Endometrium (tissue), 2 donors: ENCODE data around the gene SLX4IP.
A peak's percentile ranks its signal among the peaks of the same experiment; 100 is the strongest.

ENCODE experiments used
- FAIRE-seq: peaks from 2 replicates; lab custom pipeline; 2012; peaks lifted over from hg19 to GRCh38; lab: Jason Lieb, UNC
- donor health status: control.
- donor health status: control.

SLX4IP gene

DNA sequence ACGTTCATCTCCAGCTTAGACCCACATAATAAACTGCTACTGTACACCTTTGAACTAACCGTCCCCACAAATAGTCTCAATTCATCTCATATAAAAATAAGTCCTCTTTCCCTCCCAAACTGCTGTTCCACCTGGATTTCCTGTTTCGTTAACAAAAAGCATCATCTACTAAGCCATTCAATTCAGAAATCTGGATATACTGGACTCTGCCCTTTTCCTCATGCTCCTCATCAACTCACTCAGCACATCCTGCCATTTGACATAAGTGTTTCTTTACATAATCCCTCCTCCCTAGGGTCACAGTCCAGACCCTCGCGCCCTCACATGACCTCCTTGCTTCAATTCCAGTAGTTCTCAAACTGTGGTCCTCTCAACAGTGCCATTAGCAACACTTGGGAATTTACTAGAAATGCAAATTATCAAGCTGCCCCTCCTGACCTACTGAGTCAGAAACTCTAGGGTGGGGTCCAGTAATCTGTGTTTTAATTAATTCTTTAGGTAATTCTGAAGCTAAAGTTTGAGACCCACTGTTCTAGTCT lies 5.6 kb upstream of the SLX4IP start:
- FAIRE-seq, result no peak

DNA sequence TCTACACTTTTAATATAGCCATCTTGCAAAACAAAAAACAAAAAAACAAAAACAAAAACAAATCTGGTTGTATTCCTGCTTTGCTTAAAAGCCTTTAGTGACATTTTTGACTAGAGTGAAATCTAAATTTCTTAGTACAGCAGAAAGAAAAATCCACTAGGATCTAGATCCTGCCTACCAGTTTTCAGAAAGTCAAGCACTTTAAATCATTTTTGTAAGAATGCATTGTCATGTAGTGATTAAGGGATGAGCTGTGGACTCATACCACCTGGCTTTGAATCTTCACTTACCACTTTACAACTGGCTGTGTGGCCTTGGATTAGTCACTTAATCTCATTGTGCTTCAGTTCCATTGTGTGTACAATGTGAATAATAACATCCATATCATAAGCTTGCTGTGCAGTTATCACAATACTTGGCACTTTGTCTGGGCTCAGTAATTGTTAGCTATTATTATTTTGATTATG lies 5.1 kb upstream of the SLX4IP start:
- FAIRE-seq, result no peak

DNA sequence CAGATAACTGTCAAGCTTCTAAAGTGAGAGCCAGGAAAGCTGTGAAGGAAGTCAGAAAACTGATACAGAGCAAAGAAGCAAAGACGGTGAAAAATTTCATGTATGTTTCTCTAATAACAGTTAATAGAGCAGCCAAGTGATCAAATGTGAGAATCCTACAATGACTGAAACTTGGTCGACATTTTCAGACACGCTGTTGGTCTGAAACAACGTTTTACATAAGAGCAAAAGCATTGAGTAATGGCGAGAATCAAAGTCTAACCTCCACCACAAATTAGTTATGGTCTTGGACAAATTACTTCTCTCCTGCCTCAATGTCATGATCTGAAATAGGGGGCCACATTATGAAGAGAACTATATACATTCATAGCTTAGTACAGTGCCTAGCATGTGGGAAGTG lies 4.4 kb upstream of the SLX4IP start:
- FAIRE-seq, result no peak

DNA sequence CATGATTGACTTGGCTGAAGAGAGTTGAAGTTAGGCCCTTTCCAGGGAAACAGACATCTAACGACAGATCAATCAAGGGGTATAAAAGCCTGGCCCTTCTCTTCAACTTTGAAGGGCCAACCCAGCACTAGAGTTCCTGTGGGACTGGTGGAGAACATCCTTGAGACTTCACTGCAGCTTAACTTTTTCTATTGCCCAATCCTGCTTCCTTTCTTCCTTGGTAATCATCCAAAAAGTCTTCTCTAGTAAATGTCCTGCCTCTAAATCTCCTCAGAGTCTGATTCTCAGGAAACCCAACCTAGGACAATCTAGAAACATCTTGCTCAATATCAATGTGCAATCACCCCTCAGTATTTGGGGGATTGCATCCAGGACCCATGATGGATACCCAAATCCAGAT lies 3.0 kb upstream of the SLX4IP start:
- FAIRE-seq, result no peak

DNA sequence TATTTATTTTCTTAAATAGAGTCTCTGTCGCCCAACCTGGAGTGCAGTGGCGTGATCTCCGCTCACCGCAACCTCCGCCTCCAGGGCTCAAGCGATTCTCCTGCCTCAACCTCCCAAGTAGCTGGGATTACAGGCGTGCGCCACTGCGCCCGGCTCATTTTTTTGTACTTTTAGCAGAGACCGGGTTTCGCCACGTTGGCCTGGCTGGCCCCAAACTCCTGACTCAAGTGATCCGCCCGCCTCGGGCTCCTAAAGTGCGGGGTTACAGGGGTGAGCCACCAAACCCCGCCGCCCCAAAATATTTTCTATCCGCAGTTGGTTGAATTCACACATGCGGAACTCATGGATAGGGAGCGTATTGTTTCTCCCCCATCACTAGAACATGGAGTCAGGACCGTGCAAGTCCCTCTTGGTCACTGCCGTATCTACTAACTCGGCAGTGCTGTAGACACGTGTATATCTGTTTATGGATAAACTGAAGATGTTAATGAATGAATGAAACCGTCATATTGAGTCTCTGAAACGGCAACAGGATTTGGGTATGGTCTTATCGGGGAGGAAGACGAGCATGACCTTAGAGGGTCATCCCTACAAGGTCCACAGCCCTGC lies 2.0 kb upstream of the SLX4IP start:
- FAIRE-seq, result no peak

DNA sequence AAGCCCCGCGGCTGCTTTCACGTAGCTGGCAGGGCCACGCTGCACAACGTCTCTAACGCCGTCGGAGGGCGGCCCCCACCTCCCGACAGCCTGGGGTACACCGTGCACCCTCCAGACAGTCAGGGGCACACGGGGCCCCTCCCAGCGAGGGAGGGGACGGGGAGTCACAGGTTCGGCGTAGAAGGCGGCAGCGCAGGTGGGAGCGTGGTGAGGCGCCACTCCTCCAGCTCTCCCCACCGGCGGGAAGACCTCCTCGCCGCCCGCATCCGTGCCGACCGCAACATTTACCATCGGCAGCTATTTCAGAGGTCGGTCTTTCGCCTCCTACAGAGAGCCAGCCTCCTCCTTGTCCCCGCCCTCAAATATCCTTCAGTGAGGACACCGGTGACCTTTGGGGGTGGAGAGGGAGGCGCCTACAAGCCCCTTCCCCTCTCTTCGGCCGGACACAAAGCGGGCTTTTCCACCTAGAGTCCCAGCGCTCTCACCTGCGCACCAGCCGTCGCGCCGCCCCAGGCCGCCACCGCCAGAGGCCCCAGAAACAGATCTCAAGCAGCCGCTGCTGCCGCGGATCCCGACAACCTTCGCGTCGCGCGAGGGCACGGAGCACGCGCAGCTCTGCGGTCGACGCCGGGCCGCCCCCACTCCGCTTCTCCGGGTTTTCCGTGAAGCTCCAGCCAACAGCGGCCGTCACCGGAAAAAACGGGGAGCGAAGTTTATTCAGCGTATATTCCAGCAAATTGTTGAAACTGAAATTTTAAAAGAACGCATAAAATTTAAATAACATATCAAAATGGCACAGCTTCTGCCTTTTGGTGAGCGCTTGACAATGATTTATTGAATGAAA lies 1.3 kb upstream of the SLX4IP start, which contains the start of gene MKKS:
MKKS (minus strand) TSS at position 600 of the 844 bp plus-strand sequence. CDS start 20,708 bp downstream, outside the sequence.
- FAIRE-seq, result no peak

DNA sequence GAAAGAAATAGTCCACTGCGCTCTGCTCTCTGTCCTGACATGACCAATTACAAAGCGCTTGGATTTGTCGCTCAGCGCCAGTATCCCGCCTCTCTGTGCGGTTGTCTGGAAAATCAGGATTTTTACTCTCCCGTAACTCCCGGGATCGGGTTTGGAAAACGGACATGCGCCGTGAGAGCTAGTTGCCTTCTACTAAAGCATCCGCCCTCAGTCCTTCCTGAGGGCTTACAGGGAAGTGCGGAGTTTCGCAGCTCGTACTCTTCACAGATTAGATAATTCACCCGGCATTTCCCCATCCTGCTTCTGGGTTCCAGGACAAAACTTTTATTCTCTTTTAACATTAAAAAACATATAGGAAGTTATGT lies 656 bp upstream of the SLX4IP start:
- FAIRE-seq, result peak; percentile 81

DNA sequence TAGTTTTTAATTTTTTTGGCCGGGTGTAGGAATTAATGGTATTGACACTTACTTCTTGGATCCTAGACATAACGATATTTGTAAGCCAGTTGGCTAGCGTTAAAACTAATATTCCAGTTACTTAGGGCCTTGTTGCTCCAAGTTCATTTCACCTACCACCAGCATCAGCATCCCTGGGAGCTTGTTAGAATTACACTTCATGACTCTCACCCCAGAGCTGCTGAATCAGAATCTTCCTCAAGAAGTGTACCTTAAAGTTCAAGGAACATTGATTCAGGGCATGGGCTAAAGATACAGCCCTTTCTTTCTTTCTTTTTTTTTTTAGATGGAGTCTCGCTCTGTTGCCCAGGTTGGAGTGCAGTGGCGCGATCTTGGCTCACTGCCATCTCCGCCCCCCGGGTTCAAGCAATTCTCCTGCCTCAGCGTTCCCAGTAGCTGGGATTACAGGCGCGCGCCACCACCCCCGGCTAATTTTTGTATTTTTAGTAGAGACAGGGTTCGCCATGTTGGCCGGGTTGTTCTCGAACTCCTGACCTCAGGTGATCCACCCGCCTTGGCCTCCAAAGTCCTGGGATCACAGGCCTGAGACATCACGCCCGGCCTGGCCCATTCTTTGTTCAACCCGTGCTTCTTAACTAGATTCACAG lies 1.1 kb downstream of the SLX4IP start:
- FAIRE-seq, result no peak

DNA sequence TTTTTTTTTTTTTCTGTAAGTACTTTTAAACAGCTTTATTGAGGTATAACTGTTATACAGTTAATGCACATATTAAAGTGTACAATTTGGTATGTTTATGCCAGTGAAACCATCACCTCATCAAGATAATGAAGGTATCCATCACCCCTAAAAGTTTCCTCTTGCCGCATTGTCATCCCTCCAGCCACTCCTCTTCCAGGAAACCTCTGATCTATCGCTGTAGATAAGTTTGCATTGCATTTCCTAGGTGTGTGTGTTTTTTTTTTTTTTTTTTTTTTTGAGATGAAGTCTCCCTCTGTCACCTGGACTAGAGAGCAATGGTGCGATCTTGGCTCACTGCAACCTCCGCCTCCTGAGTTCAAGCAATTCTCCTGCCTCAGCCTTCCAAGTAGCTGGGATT lies 3.1 kb downstream of the SLX4IP start:
- no peak for FAIRE-seq

DNA sequence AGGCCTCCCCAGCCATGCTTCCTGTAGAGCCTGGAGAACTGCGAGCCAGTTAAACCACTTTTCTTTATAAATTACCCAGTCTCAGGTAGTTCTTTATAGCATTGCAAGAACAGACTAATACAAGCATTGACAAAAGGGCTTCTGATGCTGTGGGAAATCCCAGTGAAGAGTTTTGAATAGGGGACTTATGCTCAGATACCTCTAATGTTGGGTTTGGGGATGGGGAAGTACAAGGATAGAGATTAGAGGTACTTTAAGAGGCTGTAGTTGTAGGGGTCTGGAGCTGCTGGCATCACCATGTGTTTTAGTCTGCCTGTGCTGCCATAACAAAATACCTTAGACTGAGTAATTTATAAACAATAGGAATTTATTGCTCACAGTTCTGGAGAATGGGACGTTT lies 8.8 kb downstream of the SLX4IP start:
- FAIRE-seq, result no peak

DNA sequence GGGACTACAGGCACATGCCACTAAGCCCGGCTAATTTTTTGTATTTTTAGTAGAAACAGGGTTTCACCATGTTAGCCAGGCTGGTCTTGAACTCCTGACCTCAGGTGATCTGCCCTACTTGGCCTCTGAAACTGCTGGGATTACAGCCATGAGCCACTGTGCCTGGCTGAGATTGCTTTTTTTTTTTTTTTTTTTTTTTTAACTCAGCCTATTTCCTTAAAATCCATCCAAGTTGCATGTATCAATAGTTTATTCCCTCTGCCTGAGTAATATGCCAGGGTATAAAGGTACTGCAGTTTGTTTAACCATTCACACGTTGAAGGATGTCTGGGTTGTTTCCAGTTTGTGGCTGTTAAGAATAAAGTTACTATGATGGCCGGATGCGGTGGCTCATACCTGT lies 10.7 kb downstream of the SLX4IP start:
- no peak for FAIRE-seq

DNA sequence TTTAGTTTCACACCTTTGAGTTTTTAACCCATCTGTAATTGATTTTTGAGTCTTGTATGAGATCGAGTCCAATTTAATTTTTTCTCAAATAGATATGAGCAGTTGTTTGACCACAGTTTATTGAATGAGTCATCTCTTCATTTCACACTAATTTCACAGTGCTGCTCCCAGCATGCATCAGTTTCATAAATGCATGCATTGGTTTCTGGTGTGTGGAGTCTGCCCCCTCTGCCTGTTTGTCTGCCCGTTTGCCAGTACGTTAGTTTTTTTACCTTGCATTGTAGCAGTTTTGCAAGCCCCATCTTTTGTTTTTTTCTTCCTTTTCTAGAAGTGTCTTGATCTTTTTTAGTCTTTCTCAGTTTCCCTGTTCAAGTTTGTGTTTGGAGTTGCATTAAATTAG lies 11.9 kb downstream of the SLX4IP start:
- FAIRE-seq, result no peak

DNA sequence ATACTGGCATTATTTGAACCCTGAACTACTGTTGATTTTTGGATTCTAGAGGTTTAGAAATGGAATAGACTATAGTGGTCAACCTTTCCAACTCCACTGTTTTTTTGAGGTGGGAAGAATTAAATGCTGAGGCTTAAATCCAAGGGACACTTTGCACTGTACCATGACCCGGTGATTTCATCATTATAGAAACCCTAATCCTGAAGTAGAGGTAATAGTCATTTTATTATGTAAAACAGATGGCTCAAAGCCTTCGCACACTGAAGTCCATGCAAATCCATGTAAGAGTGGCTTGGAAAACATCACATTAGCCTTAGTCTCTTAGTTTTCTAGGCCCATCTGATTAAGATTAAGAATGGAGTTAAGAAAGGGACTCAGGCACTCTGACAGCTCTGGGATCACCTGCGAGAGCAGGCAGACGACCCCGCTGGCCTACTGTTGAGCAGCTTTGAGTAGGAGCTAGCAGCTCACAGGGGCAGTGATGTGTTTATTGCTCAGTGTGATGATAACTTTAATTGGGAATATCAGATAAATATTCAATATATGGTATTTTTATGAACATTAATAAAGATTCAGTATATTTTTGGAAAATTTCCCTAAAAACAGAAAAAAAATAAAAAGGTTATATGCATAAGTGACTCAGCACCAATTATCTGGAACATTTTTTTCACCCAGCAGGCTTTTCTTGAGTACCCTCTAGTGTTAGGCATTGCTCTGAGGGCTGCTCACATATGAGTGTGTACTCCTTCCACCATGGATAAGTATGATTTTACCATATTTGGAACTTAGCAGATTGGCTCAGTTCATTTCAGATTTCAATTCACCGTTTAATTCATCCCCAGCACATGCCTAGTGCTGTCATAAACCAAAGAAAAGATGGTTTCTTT lies 13.4 kb downstream of the SLX4IP start:
- no peak for FAIRE-seq

DNA sequence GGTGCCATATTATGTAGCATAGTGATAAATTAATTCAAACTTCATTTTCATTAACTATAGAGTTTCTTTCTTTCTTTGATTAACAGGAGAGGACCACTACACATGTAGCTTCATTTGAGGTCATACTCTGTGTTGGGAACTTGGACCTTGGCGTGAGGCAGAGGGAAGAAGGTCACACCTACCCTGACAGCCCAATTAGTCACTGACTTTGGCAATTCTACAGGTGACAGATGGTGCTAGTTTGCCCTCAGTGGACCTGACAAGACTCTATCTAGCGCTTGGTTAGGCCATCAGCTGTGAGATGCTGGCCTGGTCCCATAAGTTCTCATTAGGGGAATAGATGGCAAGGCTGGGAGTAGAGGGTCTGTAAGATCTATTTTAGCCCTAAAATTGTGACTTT lies 14.2 kb downstream of the SLX4IP start:
- no peak for FAIRE-seq

DNA sequence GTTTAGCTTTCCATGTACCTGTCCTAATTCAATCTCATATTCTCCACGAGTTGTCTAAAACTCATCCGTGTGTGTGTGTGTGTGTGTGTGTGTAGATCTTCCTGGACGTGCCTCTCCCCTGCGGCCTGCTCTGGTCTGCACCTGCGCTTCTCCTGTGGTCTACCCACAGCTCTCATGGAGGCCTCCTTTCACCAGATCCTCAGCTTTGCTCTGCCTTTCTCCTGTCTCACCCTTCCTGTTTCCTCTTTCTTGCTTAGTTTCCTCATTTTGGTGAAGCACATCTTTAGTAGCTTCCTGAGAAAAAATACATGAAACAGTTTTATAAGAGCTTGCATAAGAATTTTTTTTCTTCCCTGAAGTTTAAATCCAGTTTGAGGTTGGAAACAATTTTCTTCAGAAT lies 18.1 kb downstream of the SLX4IP start:
- no peak for FAIRE-seq

DNA sequence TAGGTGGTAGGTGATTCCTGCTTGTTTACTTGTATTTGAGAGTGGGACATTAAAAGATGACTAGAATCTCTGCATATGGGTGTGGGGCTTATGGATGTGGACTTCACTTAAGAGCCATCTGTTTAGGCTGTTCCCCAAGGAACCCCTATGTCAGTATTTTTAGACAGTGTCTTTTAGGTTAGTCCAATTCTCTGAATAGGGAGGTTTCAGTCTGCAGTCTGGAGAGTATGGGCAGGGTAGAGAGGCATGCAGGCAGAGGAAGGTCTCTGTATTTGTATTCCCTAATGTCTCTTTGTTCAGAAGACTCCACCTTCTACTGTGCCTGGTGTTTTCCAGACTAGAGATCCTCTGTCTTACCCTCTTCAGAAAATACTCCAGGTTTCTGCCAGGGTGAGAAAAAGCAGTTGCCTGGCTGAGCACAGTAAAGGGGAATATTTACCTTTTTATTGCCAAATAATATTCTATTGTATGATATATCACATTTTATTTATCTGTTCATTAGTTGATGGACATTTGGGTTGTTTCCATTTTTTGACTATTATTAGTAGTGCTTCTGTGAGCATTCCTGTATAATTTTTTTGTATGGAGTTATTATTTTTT lies 19.1 kb downstream of the SLX4IP start:
- no peak for FAIRE-seq

DNA sequence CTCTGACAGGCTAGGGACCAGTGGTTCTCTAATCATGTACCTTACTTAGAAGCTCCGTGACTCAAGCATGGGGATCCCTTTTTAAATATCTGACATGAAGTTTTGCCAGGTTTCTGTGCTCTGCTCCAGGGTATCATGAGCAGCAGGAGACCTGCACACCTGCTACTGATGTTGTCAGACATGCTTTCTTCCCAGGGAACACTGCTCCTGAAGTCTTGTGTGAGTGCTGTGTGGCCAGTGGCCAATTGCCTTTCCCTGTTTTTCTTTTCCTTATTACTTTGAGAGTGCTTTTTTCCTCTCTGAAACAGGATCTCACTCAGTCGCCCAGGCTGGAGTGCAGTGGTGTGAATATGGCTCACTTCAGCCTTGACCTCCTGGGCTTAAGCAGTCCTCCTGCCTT lies 26.4 kb downstream of the SLX4IP start:
- FAIRE-seq, result no peak

DNA sequence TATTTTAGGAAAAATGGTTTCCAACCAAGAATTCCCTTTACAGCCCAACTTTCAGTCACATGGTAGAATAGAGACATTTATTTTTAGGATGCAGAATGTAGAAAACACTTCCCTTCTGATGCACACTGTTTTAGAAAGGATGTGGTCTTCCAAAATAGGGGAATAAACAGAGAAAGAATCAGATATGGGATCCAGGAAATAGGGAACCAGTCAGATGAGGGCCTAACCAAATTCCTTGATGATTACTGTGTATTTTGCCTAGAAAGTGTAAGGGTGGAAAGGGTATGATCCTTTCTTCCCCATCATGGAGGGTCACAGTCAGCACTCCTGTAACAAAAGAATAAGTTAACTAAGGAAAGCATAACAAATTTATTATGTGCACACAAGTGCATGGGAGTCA lies 27.4 kb downstream of the SLX4IP start:
- FAIRE-seq, result no peak

DNA sequence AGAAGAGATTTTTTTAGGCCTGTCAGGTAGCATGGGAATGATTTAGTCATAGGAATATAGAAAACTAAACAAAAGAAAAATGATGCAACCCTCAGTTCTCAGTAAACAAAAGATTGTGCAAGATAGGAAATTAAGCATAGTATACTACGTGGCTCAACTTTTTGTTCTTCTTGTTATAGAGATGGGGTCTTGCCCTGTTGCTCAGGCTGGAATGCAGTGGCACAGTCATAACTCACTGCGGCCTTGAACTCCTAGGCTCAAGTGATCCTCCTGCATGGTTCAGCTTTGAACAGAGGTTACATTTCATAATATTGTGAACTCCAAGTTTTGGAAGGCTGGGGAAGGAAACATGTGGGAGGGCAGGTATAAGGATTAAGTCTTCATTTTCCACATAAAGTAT lies 28.5 kb downstream of the SLX4IP start:
- no peak for FAIRE-seq

DNA sequence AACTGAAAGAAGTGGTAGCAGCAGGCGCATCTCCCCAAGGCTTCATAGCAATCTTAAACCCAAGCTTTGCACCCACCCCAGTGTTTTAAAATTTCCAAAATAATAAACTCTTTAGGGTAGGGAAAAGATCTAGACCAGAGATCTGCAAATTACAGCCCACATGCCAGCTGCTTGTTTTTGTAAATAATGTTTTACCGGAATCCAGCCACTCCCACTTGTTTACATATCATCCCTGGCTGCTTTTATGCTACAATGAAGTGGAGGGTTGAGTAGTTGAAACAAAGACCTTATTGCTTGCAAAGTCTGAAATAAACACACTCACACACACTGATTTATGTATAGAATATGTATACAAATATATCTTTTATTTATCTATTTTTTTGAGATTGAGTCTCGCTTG lies 30.0 kb downstream of the SLX4IP start:
- peak; percentile 77 for FAIRE-seq

DNA sequence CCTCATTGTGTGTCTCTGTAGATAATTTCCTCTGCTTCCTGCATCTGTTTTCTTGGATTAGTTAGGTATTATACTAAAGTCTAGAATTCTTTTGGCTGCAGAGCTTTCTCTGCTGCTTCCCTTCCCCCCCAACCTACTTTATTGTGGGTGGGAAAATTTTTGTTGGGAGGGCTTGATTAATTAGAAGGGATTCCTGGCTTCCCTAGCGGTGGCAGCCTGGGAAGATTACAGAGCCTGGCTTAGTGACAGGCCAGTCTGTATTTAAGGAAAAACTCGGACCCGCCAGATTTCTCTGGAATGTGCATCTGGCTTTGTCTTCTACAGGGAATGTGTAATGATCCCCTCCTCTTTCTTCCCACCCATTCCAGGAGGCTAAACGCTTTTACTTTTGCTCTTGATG lies 31.2 kb downstream of the SLX4IP start:
- peak; percentile 64 for FAIRE-seq

DNA sequence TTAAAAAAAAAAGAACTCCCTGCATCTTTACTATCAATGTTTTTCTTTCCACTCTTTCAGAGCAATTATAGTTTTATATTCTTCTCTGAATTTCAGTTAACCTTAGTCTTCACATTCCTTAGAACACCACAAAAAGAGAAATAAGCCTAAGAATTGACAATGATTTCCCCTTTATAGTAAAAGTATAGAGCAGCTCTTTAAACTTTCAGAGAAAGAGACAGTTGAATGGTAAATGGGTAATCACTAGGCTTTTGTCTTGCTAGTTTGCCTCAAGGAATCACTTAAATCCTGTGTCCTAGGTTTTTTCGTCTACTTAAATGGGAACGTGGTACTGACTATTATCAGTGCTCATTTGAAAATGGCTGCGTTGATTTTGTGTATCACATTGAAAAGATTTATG lies 31.8 kb downstream of the SLX4IP start:
- FAIRE-seq, result no peak
